ENCODE data around the gene S100A5.
A peak's percentile ranks its signal among the peaks of the same experiment; 100 is the strongest.
"Not testable (repeated sequence)": the region's sequence is repeated elsewhere in the genome, so short reads cannot be mapped to it uniquely, and the experiment has no call there.

The S100A5 gene

GRCh38 chr1:153540394-153541361 lies at the start of gene S100A5:
S100A5 (minus strand) TSS chr1:153540934; CDS start chr1:153540191, 743 bp downstream.
- DNase-seq, result peak; percentile 65

DNA sequence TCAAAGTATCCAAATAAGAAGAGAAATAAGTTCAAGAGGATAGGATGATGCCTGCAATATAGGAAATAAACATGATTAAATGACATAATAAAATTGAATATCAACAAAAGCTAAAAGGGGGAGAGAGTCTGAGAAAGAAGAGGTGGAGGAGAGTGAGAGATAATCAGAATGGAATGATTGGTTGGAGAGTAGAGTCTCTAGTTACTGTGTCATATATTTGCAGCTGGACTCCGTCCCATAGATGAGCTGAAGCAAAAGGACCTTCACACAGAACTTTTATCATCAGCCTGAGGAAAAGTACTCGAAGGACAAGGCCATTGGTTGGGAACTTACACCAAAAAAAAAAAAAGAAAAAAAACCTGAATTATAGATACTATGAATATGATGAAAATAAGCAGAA lies 47.7 kb upstream of the S100A5 start:
- DNase-seq, result no peak

DNA sequence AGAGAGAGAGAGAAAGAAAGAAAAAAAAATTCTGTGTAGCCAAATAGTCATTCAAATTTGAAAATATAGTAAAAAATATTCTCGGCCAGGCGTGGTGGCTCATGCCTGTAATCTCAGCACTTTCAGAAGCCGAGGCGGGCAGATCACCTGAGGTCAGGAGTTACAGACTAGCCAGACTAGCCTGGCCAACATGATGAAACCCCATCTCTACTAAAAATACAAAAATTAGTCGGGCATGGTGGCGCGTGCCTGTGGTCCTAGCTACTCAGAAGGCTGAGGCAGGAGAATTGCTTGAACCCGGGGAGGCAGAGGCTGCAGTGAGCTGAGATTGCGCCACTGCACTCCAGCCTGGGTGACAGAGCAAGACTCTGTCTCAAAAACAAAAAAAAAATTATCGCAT lies 47.3 kb upstream of the S100A5 start:
- DNase-seq, result not testable (repeated sequence)

DNA sequence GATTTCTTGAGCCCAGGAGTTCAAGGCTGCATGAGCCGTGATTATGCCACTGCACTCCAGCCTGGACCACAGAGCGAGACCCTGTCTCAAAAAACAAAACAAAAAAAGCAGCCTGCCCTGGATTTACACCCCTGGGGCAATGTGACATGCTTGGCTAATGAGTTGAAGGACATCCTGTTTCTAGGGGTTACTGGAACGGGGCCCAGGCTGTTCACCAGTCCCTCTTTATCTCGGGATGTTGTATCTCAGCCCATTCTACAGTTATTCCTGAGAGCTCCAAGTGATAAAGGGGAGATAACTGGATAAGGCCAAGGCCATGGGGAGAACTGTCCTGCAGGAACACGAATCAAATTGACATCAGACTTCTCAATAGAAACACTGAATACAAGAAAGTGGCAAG lies 46.6 kb upstream of the S100A5 start:
- DNase-seq, result no peak

DNA sequence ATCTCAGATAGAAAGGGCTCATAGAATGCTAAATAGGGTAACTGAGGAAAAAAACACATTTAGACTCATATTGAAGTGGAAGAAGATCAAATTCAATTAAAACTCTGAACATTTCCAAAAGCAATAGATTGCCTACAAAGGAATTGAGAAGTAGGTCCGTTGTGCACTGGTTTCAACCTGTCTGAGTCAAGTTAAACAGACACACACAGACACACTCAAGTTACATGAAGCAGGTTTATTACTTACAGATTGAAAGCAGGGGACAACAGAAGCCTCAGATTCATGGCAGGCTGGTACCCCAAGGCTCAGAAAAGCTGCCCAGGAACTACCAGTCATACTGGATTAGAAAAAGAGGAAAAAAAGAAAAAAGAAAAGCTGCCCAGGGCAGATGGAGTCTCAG lies 45.6 kb upstream of the S100A5 start:
- no peak for DNase-seq

DNA sequence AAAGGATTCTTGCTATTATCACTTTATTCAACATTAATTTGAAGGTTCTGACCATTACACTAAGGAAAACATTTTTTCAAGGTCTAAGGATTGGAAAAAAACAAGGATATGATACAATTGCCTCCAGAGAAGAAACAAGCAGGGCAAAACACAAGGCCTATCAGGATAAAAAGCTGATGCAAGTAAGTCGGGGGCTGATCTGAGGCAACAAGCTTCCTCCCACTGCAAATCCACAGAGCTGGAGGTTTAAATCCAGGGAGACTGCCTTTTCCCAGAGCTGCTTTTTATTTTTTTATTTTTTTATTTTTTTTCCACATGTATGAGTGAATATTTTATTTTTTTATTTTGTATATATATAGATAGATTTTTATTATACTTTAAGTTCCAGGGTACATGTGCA lies 44.3 kb upstream of the S100A5 start:
- no peak for DNase-seq

- no peak for DNase-seq
These were observed 43.2 kb upstream of the S100A5 start for GRCh38 chr1:153583976-153584375.

- not testable (repeated sequence) for DNase-seq
These were observed 42.8 kb upstream of the S100A5 start for GRCh38 chr1:153583514-153583913.

GRCh38 chr1:153582836-153583235 lies 42.1 kb upstream of the S100A5 start:
- not testable (repeated sequence) for DNase-seq

- no peak for DNase-seq
These were observed 38.2 kb upstream of the S100A5 start for GRCh38 chr1:153578936-153579335.

DNA sequence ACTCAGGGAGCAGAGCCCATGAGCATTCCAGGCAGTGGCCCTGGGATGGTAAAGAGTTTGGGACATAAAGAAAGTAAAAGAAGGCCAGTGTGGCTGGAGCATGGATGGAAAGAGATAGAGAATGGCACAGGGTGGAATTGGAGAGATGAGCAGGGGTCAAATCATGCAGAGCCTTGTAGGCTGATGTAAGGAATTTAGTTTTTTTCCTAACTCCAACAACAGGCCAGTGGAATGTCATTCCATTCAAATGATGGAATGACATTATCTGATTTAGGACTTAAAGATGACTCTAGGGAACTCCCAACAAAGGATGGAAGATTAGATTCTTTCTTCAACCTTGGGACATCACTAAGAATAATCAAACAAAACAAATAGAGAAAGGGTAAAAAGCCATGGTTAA lies 37.8 kb upstream of the S100A5 start:
- DNase-seq, result peak; percentile 30

DNA sequence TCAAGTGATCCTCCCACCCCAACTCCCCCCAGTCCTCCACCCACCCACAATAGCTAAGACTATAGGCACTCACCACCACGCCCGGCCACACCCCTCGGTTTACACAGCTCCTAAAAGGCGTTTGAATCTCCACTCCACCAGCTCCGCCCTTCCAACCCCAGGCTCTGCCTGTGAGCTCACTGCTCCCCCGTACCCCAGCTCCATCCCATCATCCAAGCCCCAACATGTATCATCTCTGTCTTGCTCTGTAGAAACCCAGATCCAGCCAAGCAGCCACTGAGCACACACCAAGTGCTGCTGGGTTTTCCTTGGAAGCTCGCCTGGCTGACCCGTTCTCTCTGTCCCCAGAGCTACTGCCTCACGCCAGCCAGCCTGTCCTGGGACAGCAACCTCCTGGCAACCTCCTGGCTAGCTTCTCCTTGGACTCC lies 36.9 kb upstream of the S100A5 start:
- DNase-seq, result no peak

DNA sequence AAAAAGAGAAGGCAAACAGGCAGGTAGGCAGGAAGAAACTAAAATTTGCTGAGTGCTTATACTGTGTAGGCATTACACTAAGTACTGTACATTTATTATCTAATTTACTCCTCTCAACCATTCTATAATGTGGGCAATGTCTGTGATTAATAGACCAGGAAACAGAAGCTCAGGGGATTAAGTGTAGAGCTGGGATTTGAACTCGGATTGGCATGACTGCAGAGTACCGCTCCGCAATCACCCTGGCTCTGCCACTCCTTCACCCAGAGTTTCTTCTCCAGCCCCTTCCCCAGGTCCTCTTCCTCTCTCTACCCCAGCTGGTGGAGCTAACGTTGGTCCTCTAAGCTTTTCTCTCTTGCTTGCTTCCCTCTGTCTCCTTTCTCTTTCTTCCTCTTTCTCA lies 36.4 kb upstream of the S100A5 start:
- no peak for DNase-seq

GRCh38 chr1:153575497-153575896 lies 34.8 kb upstream of the S100A5 start:
- not testable (repeated sequence) for DNase-seq

DNA sequence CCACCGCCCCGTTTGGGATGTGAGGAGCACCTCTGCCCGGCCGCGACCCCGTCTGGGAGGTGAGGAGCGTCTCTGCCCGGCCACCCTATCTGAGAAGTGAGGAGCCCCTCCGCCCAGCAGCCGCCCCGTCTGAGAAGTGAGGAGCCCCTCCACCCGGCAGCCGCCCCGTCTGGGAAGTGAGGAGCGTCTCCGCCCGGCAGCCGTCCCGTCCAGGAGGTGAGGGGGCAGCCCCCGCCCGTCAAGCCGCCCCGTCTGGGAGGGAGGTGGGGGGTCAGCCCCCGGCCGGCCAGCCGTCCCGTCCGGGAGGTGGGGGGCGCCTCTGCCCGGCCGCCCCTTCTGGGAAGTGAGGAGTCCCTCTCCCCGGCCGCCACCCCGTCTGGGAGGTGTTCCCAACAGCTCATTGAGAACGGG lies 34.4 kb upstream of the S100A5 start:
- not testable (repeated sequence) for DNase-seq

- no peak for DNase-seq
These were observed 32.6 kb upstream of the S100A5 start for GRCh38 chr1:153573351-153573750.

DNA sequence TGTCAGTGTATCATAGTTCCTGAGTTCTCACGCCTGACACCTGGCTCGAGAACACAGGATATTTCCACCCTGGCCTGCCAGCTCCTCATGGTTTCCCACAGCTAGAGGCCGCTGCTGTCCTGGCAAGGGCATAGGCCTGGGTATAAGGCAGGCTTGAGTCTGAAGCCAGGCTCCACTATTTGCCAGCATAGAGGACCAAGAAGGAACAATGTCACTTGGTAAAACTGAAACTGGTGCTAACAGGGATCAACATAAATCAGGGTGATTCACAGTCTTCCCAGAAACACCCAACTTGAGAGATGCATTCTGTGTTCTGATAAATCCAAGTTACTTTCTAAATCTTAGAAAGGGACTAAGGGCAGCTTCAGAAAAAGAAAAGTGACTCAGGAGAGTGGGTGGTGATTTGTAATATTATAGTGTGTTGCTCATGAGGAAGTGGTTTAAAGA lies 31.9 kb upstream of the S100A5 start:
- peak; percentile 81 for DNase-seq

DNA sequence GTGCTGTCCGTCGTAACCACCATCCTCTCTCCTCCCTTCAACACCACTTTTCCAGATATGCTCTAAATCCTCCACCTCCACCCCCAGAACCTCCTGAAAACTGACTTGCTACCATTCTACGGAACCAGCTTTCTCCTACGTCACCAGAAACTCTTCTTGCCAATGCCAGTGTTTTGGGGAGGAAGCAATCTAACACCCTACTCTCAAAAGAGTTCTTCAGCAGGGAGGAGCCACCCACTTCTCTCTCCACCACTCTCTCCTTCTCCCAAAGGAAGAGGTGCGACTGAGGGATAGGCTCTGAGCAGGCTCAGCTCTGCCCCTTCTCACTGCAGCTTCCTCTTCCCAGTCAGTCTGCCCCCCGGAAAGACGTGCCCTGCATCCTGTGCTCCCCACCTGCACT lies 31.0 kb upstream of the S100A5 start:
- DNase-seq, result no peak

DNA sequence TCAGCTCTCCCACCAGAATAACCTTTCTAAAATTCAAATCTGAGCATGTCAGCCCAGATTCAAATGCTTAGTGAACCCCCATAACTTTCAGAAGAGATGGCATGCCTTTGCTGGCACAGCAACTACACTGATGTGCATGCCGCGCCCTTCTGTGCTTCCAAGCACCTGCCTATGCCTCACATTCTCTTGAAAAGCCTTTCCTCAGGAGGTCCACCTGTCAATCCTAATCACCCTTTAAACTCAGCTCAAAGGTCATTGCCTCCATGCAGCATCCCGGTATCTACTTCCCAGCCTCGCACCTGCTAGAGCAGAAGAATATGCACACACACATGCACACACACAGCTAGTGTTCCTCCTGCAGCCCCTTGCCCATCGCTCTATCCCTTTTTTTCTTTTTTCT lies 30.1 kb upstream of the S100A5 start:
- no peak for DNase-seq

DNA sequence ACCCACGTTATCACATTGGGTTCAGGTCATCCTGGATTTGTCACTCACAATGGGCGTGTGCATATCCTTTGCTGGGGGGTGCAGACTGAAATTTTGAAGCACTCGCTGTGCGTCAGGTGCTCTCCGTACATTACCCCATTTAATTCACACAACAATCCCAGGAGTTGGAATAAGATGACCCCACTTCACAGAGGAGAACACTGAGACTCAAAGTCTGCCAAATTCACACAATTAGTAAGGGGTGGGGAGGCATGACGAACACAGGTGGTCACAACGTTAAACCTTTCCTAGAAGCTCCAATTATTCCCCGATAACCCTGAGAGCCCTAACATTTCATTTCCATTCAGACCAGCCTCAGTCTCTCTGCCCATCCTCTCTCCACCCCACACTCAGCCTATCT lies 28.7 kb upstream of the S100A5 start:
- no peak for DNase-seq

GRCh38 chr1:153568367-153569099 lies 27.8 kb upstream of the S100A5 start:
- DNase-seq, result peak; percentile 78

GRCh38 chr1:153567621-153568366 lies 27.1 kb upstream of the S100A5 start:
- DNase-seq, result no peak
